Measurements from ENCODE around the gene SLC22A31.

Gene SLC22A31

GRCh38 chr16:89149386-89149785 lies 51.0 kb downstream of the SLC22A31 start:
- no peak for DNase-seq (ENCODE audit: low spot score)

GRCh38 chr16:89147085-89147817 lies 53.1 kb downstream of the SLC22A31 start:
- no peak for DNase-seq (ENCODE audit: low spot score)

DNA sequence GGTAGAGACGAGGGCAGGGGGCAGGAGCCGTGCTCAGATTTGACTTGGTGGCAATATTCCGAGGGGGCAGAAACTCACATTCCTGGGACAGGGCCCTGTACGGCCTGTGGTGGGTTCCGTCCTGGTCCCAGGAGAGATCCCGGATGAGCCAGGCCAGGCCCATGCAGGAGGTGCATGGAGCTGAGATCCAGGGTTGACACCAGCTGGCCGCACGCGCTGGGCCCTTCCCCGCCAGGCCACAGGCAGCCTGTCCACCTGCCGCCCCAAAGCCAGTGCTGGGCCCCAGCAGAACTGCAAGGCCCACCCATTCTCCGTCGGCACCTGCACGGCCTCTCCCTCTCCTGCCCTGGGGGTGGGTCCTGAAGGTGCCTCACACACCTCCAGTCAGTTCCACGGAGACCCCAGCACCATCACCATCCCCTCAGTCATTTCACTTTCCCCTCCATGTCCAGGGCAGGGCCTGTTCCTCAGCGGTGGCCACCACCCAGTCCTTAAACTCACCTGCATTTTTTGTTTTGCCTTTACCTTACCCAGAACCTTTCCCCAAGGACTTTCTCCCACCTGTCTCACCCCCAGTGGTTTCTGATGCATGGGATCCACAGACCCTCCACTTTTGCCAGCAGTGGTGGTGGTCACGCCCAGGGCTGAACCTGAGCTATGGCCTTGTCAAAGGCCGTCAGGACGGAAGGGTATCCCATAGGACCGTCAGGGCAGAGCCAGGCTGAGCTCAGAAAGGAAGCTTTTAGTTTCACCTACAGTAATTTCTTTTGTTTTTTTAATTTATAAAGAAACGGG lies 53.9 kb downstream of the SLC22A31 start:
- DNase-seq (ENCODE audit: low spot score) = no peak

Measured in CD4-positive, alpha-beta T cell treated with Interleukin-2 at 100 ng/mL for 4 hours (primary cell).